ENCODE results near the gene VPS37B. TPM values are rescaled to one million over a fixed set of nuclear protein-coding genes. Genes with fewer than 3 reads are reported as not detected.

VPS37B gene
- total and polyA plus RNA-seq, 2 donors (not counting 3 experiments of a cell fraction or from before 2014, with no cell fraction given), result 39.5 to 45.9 TPM

- no peak overlapping the region for H2AFZ ChIP-seq (ENCODE audit: low read depth, low read length)
- POLR2A ChIA-PET, result no interaction called here
- peaks cover 20% of the 10 kb centered on the region for H3K4me1 ChIP-seq (ENCODE audit: control insufficient read depth, extremely low read depth, insufficient read depth, low read length)
- TF ChIP-seq MYC (IDR thresholded peaks at IDR 0.05; ENCODE audit: low read depth, low read length), result no peak
- no peak for TF ChIP-seq CTCF (IDR thresholded peaks at IDR 0.05; ENCODE audit: extremely low read depth in 1 of 2, insufficient read depth in 1 of 2, low read depth in 1 of 2, low read length in 2 of 2)
- no peak for TF ChIP-seq POLR2A (IDR thresholded peaks at IDR 0.05; ENCODE audit: low read depth, low read length)
- TF ChIP-seq, protein P1, sequence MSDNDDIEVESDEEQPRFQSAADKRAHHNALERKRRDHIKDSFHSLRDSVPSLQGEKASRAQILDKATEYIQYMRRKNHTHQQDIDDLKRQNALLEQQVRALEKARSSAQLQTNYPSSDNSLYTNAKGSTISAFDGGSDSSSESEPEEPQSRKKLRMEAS (IDR thresholded peaks at IDR 0.05; ENCODE audit: insufficient read depth, insufficient read length), result no peak
- no peak for TF ChIP-seq POLR2AphosphoS5 (IDR thresholded peaks at IDR 0.05; ENCODE audit: insufficient read depth, low read depth, low read length)
- TF ChIP-seq JUN (IDR thresholded peaks at IDR 0.05; ENCODE audit: borderline replicate concordance, insufficient read depth, insufficient read length, low read depth), result no peak
- TF ChIP-seq GATA2 (IDR thresholded peaks at IDR 0.05; ENCODE audit: insufficient read depth, insufficient read length, low read depth, low read length), result no peak
- TF ChIP-seq EZH2 (IDR thresholded peaks at IDR 0.05; ENCODE audit: borderline replicate concordance, low read depth, low read length, severe bottlenecking), result no peak
- no peak for TF ChIP-seq FOS (IDR thresholded peaks at IDR 0.05; ENCODE audit: borderline replicate concordance, insufficient read depth, low read length)
- FAIRE-seq, result no peak
- no peaks in the 10 kb centered on the region for H3K27me3 ChIP-seq (ENCODE audit: control insufficient read depth in 2 of 2, insufficient read depth in 2 of 2, low read length in 2 of 2)
- dilution Hi-C loops (cut with MboI; ENCODE audit: extremely low pct_ligation_motif_present, low sequenced_read_pairs) (no loop called here), intact Hi-C loops (cut with micrococcal nuclease) (loop anchor here (5.0 kb wide), 1 partner anchor 370 kb away; no protein-coding TSS in a partner anchor)
- H3K79me2 ChIP-seq (ENCODE audit: control insufficient read depth, insufficient read depth, low read length), result peaks cover 22% of the 10 kb centered on the region
- no peak overlapping the region for H3K4me3 ChIP-seq (replicated peaks in 1 of 3; ENCODE audit: insufficient read depth in 1 of 3, low read depth in 1 of 3, low read length in 3 of 3)
- H3K9me1 ChIP-seq (replicated peaks; ENCODE audit: control insufficient read depth, extremely low read depth, insufficient read depth, low read length), result no peaks in the 10 kb centered on the region
- no peaks in the 10 kb centered on the region for H3K9me3 ChIP-seq (replicated peaks; ENCODE audit: control insufficient read depth, insufficient read depth, low read length)
- DNase-seq (ENCODE audit: low read depth, low spot score), result no peak
- no peak overlapping the region for H3K27ac ChIP-seq (ENCODE audit: insufficient read depth, low read depth, low read length)
- H3K4me2 ChIP-seq (ENCODE audit: insufficient read depth, low read length), result no peak overlapping the region
- CTCF ChIA-PET, result interaction anchor here (1.0 to 2.3 kb wide), 10 partner anchors 8 to 371 kb away, joined by 3 to 16 read pairs (median 4); partner anchors contain the start of gene MPHOSPH9
- H3K9ac ChIP-seq (replicated peaks; ENCODE audit: extremely low read depth, insufficient read depth, low read length), result no peak overlapping the region
- no peaks in the 10 kb centered on the region for H4K20me1 ChIP-seq (replicated peaks; ENCODE audit: control insufficient read depth, extremely low read depth, insufficient read depth, low read length)
- no TSS peak for BruUV-seq (replicated peaks)
- peaks cover 22% of the 10 kb centered on the region in 2 experiments for H3K36me3 ChIP-seq (ENCODE audit: control insufficient read depth in 2 of 2, extremely low read depth in 1 of 2, insufficient read depth in 2 of 2, low read length in 2 of 2)
Measured at GRCh38 chr12:122866950-122867607, 28.8 kb downstream of the VPS37B start.
